RWPE1 (cell line): ENCODE data around the gene PPM1N.

ENCODE experiments used
- CTCF ChIA-PET: fragments of 350-600 bp; sonication (Branson Sonifier 250); formaldehyde crosslinking; extraction: SDS; loops from one replicate; lab custom pipeline; 2021; lab: Yijun Ruan, JAX
- POLR2A ChIA-PET: fragments of 400-600 bp; formaldehyde crosslinking; extraction: SDS; loops from one replicate; lab custom pipeline; 2020; ENCODE audit warnings: antibody characterized with exemption; ENCODE audit not compliant: low non-redundant PET; lab: Yijun Ruan, JAX
- DNase-seq: peaks from one replicate; pipeline ENCODE4 v3.0.0; 2012; ENCODE audit warnings: low spot score
- H3K27ac ChIP-seq: fragments of 450-650 bp; 2 replicates; pipeline ENCODE4 v1.5.1; 2017
- CTCF ChIP-seq: fragments of 450-650 bp; conservative IDR thresholded peaks from 2 replicates; pipeline ENCODE4 v1.5.1; 2017; ENCODE audit warnings: low read depth, mild to moderate bottlenecking

PPM1N gene

GRCh38 chr19:45505151-45505995 is 7.1 kb downstream of the PPM1N start:
- ChIA-PET POLR2A (no interaction called here), CTCF (interaction anchor here (0.6 to 1.0 kb wide), 4 partner anchors 11 to 188 kb away, joined by 3 to 6 read pairs (median 4); no protein-coding TSS in a partner anchor)
- peak overlapping the region; percentile 95 for H3K27ac ChIP-seq
- TF ChIP-seq CTCF = no peak
- no peak for DNase-seq

DNA sequence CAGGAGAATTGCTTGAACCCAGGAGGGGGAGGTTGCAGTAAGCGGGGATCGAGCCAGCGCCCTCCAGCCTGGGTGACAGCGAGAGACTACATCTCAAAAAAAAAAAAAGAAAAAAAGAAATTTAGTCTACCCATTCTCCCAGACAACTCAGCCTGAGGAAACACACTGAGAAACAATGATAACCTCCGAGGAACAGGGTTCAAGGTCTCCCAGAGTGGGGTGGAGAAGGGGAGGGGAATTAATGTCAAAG is 7.7 kb downstream of the PPM1N start:
- ChIA-PET POLR2A (no interaction called here), CTCF (interaction anchor here (1.0 kb wide), 1 partner anchor 11 kb away, joined by 6 read pairs; no protein-coding TSS in a partner anchor)
- H3K27ac ChIP-seq = peak overlapping the region; percentile 95
- DNase-seq = no peak
- no peak for TF ChIP-seq CTCF

DNA sequence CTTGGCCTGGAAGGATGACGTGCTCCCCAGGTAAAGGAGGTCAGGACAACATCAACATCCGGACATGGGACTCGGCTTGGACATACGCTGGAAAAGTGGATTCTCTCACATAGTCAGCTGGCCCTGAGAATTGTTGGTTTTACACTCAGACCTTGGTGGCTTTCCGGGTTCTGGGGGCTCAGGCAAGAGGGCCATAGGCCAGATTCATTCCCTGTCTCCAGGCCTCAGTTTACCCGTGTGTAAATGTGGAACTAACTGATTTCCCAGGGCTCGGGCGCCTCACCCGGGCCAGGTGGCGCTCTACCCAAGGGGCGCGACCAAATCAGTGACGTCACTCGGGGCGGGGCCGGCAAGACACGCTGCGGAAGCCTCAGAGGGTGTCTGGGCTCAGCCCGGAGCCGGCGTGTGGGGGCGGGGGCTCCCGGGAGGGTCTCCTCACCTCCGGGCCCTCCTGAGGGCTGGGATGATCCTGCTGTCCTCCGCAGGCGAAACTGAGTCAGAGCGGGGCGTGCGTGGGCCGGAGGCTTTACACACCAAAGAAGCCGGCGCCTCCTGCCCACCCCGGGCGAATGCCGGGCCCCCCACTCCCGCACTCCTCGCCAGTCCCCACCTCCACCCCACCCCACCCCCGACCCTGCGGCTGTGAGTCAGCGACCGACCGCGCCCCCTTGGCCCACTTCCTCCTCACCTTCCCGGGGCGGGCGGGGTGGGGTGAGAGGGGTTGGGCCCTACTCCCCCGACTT is 8.2 kb downstream of the PPM1N start:
- POLR2A ChIA-PET = no interaction called here
- TF ChIP-seq CTCF = peak; percentile 63
- DNase-seq = peak; percentile 95
- CTCF ChIA-PET = interaction anchor here (1.0 kb wide), 1 partner anchor 12 kb away, joined by 6 read pairs; no protein-coding TSS in a partner anchor
- H3K27ac ChIP-seq = peak overlapping the region; percentile 95

DNA sequence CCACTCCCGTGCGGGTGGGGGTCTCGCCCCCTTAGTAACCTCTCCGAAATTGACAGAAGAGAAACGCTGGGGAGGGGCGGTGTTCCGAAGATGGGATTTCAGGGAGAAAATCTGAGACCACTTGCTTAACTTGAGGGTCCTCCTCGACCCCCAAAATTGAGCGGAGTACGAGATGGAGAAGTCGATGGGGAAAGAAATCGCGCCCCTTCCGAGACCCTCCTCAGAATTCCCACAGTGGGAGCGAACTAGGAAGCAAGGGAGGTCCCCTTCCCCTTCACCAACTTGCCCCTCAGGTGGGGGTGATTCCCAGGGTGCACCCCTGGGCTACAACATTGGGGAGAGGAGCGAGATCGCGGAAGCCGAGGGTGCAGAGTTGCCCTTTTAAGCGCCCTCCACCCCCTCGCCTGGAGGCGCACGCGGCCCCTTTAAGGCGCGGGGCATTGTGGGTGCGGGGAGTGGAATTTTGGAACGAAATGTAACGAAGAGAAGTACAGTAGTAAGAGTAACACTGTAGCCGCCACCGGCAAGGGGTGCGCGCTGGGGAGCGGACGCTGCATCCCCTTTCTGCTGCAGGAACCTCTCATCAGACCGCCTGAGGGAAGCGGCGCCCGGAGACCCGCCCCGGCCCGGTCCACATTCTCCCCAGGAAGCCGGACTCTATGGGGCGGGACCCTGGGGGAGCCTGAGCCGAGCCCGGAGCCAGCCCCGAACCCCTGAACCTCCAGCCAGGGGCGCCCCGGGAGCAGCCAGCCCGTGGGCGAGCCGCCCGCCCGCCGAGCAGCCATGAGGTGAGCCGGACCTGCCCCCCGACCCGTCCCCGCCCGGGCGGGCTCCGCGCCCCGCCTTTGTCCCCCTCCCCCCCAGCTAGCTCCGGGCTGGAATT is 9.0 kb downstream of the PPM1N start, which contains the start of gene VASP:
TSS of gene VASP (plus strand) at position 491 of the 883 bp plus-strand sequence. CDS start at position 784, 293 bp downstream.
- TF ChIP-seq CTCF = no peak
- peak within 1 kb of the TSS; percentile 95 for H3K27ac ChIP-seq
- ChIA-PET CTCF (interaction anchor here (0.6 kb wide), 1 partner anchor 108 kb away, joined by 3 read pairs; no protein-coding TSS in a partner anchor), POLR2A (interaction anchor here (0.6 to 1.3 kb wide), 2 partner anchors 21 to 245 kb away, joined by 3 to 7 read pairs; no protein-coding TSS in a partner anchor)
- DNase-seq = peak; percentile 86

DNA sequence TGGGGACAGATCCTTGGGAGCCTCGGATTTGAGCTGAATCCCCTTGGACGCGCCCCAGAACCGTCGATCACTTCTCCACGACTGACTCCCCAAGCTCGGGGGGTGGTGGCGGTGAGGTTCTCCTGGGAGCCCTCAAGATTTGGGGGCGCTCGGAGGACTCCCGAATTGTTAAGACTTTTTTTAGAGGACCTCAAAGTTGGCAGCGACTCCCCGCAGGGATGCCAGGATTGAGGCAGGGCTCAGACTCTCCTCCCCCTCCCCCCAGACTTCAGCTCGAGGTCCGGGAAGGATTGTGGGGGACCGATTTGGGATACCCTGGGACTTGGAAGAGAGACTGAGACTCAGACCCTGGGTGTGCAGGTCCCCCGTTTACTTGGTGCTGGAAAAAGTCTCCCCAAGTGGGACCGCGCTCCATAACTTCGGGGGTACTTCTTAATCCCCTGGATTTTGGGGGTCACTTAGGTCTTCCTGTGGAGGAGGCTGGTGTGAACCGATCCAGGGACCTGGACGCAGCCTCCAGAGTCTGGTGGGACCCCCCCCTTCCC is 9.7 kb downstream of the PPM1N start:
- peak overlapping the region; percentile 95 for H3K27ac ChIP-seq
- ChIA-PET CTCF (interaction anchor here (0.6 kb wide), 3 partner anchors 21 to 108 kb away, joined by 3 to 6 read pairs (median 5); no protein-coding TSS in a partner anchor), POLR2A (interaction anchor here (0.6 to 1.3 kb wide), 2 partner anchors 21 to 245 kb away, joined by 3 to 7 read pairs; no protein-coding TSS in a partner anchor)
- no peak for TF ChIP-seq CTCF
- DNase-seq = no peak
